ENCODE results near the gene RPS21.

The RPS21 gene

GRCh38 chr20:62428396-62429295 is 41.7 kb downstream of the RPS21 start:
- no peak for DNase-seq

GRCh38 chr20:62429455-62430310 is 42.8 kb downstream of the RPS21 start:
- no peak for DNase-seq

GRCh38 chr20:62430311-62430853 is 43.5 kb downstream of the RPS21 start:
- DNase-seq, result no peak

- DNase-seq, result no peak
These were observed 44.1 kb downstream of the RPS21 start for GRCh38 chr20:62430866-62431447.

- no peak for DNase-seq
These were observed 47.0 kb downstream of the RPS21 start for GRCh38 chr20:62433658-62434497.

- DNase-seq, result no peak
These were observed 49.8 kb downstream of the RPS21 start for GRCh38 chr20:62436692-62437091.

GRCh38 chr20:62437496-62437895 is 50.6 kb downstream of the RPS21 start:
- no peak for DNase-seq

GRCh38 chr20:62437927-62438326 is 51.0 kb downstream of the RPS21 start:
- DNase-seq, result peak; percentile 19
